A549 treated with AZD2906 at 1 μM for 4 hours (cell line): ENCODE measurements around the gene DIO1. TPM values are rescaled to one million over a fixed set of nuclear protein-coding genes. Genes with fewer than 3 reads are reported as not detected.

ENCODE experiments used
- total RNA-seq: library from RNA; stranded (reverse); fragments of 200-300 nt; extraction: Qiagen RNA extraction; gene quantifications from 5 replicates; pipeline ENCODE4 v1.2.3, GENCODE V29; 2022

Gene DIO1
- total RNA-seq, result not detected in 5 replicates

GRCh38 chr1:53893999-53894636, at the start of gene DIO1:
Gene DIO1, plus strand, starts transcription at chr1:53894187. Its CDS starts 24 bp downstream, at chr1:53894211.

DNA sequence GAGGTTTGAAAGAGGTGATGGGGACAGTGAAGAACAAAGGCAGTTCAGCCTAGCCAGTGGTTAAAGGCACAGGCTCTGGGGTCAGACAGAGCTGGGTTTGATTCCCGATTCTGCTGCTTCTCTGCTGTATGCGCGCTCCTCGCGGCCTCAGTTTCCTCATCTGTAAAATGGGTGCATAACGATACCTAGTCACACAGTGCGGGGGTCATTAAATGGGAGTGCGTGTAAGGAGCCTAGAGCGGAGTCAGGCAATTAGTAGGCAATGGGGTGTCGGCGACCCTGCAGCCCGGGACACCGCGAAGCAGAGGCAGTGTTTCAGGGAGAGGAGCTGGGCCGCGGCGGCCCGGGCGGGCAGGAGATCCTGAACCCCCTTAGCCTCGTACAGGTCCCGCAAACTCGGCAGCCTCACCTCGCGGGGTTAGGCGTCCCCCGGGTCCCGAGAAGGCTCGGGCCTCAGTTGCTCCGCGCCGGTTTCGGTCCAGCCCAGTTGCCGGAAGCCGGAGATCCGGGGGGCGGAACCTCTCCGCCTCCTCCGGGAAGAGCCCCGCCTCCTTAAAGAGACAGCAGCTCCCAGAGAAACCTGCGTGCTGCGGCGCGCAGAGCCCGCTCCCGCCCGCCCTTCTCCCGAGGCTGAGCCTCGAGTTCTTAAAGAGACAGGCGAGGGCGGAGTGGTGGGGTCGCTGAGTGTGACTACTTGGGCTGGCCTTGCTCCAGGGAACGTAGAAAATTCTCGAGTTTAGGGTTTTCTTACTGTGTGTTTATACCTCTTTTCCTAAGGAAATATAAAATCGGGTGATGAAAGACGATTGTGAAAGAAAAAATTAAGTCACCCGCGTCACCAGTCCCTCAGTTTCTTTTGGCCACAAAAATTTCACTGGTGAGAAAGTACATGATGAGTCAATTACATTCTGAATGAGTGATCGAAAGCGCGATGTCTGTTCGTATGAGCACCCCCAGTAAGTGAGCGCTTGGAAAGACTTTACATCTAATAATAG, 4.4 kb upstream of the DIO1 start, which contains the start of gene YIPF1:
Gene YIPF1 (minus strand): TSS at position 494 of the 995 bp plus-strand sequence. CDS start 860 bp downstream, outside the sequence.

GRCh38 chr1:53945433-53946251, 51.7 kb downstream of the DIO1 start, which contains the start of gene IFT25:
Gene IFT25, minus strand, starts transcription at chr1:53945699. Its CDS starts 5,617 bp downstream, at chr1:53940082.

DNA sequence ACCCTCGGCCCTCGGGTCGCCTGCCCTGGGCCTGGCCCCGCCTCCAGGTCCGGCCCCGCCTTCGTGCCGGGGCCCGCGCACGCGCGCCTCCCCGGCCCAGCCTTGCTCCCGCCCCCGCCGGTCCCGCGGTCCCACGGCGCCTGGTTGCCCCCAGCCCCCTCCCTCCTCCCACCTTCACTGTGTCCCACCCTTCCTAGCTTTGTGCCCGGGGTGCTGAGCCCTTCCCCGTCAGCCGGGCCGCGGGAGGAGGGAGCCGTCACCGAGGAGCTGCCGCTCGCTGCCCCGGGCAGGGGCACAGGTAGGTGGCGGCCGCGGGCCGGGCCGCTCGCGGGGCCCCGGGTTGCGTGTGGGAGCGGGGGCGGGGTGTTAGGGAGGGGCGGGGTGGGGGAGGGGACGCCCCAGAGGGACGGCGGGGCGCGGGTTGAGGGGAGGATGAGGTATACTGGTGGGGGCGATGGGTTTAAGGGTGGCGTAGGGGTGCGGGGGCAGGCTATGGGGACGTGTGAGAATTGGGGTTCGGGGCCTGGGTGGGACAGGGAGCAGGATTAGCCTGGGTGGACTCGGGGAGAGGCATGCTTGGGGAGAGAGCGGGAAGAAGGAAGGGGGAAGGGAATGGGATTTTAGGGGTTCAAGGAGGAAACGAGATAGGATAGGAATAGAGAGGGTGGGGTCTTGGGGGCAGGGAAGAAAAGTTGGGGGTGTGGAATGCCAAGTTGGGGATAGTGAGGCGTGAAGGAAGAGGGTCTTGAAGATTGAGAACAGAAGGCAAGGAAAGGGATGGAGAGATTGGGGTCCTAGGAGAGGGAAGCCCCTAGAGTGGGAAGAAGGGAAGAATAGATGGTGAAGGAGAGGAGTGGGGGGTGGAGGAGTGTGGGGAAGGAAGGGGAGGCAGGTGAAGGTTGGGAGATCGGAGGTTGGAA, 52.5 kb downstream of the DIO1 start, which contains the start of gene LRRC42:
Gene LRRC42 (plus strand): TSS at position 99 of the 920 bp plus-strand sequence. CDS start 5,650 bp downstream, outside the sequence.

Other genes starting within 250 kb of the DIO1 start
- 0.02 to 0.07 TPM (median 0.06 TPM) in 5 replicates for gene GLIS1, start 155.0 kb upstream of the DIO1 start, total RNA-seq
- 20.5 to 24.3 TPM (median 21.3 TPM) in 5 replicates for gene NDC1, start 55.9 kb upstream of the DIO1 start, total RNA-seq
- gene YIPF1, start 4.4 kb upstream of the DIO1 start, total RNA-seq, result 11.7 to 13.5 TPM (median 12.6 TPM) in 5 replicates
- 27.8 to 35.9 TPM (median 30.2 TPM) in 5 replicates for gene IFT25, start 51.5 kb downstream of the DIO1 start, total RNA-seq
- gene LRRC42, start 52.2 kb downstream of the DIO1 start, total RNA-seq, result 27.1 to 28.8 TPM (median 28.3 TPM) in 5 replicates
- gene LDLRAD1, start 124.0 kb downstream of the DIO1 start, total RNA-seq, result not detected in 5 replicates
- 109 to 139 TPM (median 117 TPM) in 5 replicates for gene TMEM59, start 159.0 kb downstream of the DIO1 start, total RNA-seq
- 1.8 to 2.5 TPM (median 2.3 TPM) in 5 replicates for gene TCEANC2, start 159.4 kb downstream of the DIO1 start, total RNA-seq